Suprapubic skin (tissue), 4 donors: ENCODE data around the gene FCGBP.

Experiments used
- POLR2A ChIP-seq, 2 donors: fragments of 450-650 bp; IDR thresholded peaks; one replicate each; pipeline ENCODE4 v1.6.1; 2017; ENCODE audit warnings: antibody characterized with exemption in 2 of 2, mild to moderate bottlenecking in 2 of 2, moderate library complexity in 2 of 2
- POLR2AphosphoS5 ChIP-seq, 3 donors: sonication (generic); formaldehyde crosslinking; IDR thresholded peaks; one replicate each; pipeline ENCODE4 v1.6.1; 2017; ENCODE audit warnings: antibody characterized with exemption in 3 of 3
- TF ChIP-seq, protein P1 (sequence below), 2 donors: fragments of 200-600 bp in 1 of 2; fragments of 450-650 bp in 1 of 2; sonication (generic) in 1 of 2; IDR thresholded peaks; one replicate each; pipeline ENCODE4 v1.5.1; 2016 to 2019; ENCODE audit warnings: antibody characterized with exemption in 2 of 2, mild to moderate bottlenecking in 1 of 2, moderate library complexity in 1 of 2

DNA sequence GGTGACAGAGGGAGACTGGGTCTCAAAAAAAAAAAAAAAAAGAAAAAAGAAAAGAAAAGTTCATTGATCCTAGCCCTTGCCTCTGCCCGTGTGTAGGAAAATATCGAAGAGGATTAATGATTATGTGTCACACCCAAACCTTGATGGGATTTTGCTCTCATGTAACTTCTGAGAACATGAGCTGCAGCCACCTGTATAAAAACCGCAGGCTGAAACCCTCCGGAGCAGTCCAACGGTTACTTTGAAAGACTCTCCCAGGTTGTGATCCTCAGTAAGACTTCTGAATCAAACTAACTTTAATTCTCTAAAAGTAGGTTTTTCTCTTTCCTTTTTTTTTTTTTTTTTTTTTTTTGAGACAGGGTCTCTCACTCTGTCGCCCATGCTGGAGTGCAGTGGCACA lies 32.2 kb upstream of the FCGBP start:
- TF ChIP-seq POLR2AphosphoS5 (IDR thresholded peaks at IDR 0.05), result no peak
- no peak for TF ChIP-seq POLR2A (IDR thresholded peaks at IDR 0.05)
- TF ChIP-seq, protein P1, sequence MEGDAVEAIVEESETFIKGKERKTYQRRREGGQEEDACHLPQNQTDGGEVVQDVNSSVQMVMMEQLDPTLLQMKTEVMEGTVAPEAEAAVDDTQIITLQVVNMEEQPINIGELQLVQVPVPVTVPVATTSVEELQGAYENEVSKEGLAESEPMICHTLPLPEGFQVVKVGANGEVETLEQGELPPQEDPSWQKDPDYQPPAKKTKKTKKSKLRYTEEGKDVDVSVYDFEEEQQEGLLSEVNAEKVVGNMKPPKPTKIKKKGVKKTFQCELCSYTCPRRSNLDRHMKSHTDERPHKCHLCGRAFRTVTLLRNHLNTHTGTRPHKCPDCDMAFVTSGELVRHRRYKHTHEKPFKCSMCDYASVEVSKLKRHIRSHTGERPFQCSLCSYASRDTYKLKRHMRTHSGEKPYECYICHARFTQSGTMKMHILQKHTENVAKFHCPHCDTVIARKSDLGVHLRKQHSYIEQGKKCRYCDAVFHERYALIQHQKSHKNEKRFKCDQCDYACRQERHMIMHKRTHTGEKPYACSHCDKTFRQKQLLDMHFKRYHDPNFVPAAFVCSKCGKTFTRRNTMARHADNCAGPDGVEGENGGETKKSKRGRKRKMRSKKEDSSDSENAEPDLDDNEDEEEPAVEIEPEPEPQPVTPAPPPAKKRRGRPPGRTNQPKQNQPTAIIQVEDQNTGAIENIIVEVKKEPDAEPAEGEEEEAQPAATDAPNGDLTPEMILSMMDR (IDR thresholded peaks at IDR 0.05), result no peak
